Gastrocnemius medialis (tissue), 4 donors: ENCODE data around the gene RHOU.

Experiments
- CTCF ChIP-seq, 5 experiments: fragments of 450-650 bp in 3 of 5; fragments of 200-600 bp in 2 of 5; sonication (generic) in 2 of 5; IDR thresholded peaks in 4 of 5; conservative IDR thresholded peaks in 1 of 5; 1 replicate in 4 of 5; 2 replicates in 1 of 5; pipeline ENCODE4 v1.5.1; 2016 to 2019; ENCODE audit warnings: antibody characterized with exemption in 5 of 5, mild to moderate bottlenecking in 3 of 5, moderate library complexity in 3 of 5
- POLR2A ChIP-seq, 2 donors: fragments of 450-650 bp; IDR thresholded peaks; one replicate each; pipeline ENCODE4 v1.6.1; 2017; ENCODE audit warnings: antibody characterized with exemption in 2 of 2, mild to moderate bottlenecking in 2 of 2, moderate library complexity in 2 of 2

GRCh38 chr1:228778026-228778425, 42.7 kb downstream of the RHOU start:
- TF ChIP-seq CTCF (IDR thresholded peaks at IDR 0.05 in 4 of 5, conservative IDR thresholded peaks at IDR 0.05 in 1 of 5) (no peak), POLR2A (IDR thresholded peaks at IDR 0.05) (no peak)
